ENCODE data around the gene RHOH. TPM values are rescaled to one million over a fixed set of nuclear protein-coding genes. Genes with fewer than 3 reads are reported as not detected.

The RHOH gene
- total RNA-seq, 4 donors from 2014 or later, result 0.91 to 3.5 (median 1.5) TPM

GRCh38 chr4:40185830-40186664 is 10.8 kb upstream of the RHOH start:
- Histone ChIP-seq H3K4me3 (no peak overlapping the region), H3K36me3 (no peaks in the 10 kb centered on the region), H3K27ac (no peak overlapping the region), H3K4me1 (no peaks in the 10 kb centered on the region), H3K9me3 (no peaks in the 10 kb centered on the region), H3K27me3 (no peaks in the 10 kb centered on the region)
- TF ChIP-seq POLR2AphosphoS5 (IDR thresholded peaks at IDR 0.05) (no peak), CTCF (IDR thresholded peaks at IDR 0.05) (no peak), POLR2A (IDR thresholded peaks at IDR 0.05) (no peak), EP300 (IDR thresholded peaks at IDR 0.05) (no peak)
- DNase-seq (ENCODE audit: low spot score in 2 of 2), result no peak
- WGBS, result 80% methylated on average over 5 of the region's 5 CpGs

DNA sequence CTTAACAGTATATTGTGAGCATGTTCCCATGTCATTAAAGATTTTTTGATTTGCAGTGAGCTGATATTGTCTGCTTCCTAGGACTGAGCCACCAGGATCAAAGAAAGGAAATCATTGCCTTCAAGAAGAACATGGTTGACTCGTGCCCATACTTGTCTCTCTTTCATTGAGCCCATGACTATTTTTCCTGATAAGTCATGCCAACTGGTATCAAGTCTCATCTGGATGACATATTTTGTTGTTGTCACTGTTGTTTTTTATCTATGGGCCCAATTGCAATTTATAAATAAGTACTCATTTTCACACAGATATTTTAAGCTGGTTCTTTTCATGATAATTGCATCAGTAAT is 10.2 kb upstream of the RHOH start:
- Histone ChIP-seq H3K27me3 (no peaks in the 10 kb centered on the region), H3K4me1 (no peaks in the 10 kb centered on the region), H3K9me3 (no peaks in the 10 kb centered on the region), H3K36me3 (no peaks in the 10 kb centered on the region), H3K27ac (no peak overlapping the region), H3K4me3 (no peak overlapping the region)
- TF ChIP-seq POLR2AphosphoS5 (IDR thresholded peaks at IDR 0.05), result no peak
- no peak for TF ChIP-seq POLR2A (IDR thresholded peaks at IDR 0.05)
- TF ChIP-seq EP300 (IDR thresholded peaks at IDR 0.05), result no peak
- no peak for DNase-seq (ENCODE audit: low spot score in 2 of 2)
- 67% methylated on average over 1 of the region's 1 CpG for WGBS

DNA sequence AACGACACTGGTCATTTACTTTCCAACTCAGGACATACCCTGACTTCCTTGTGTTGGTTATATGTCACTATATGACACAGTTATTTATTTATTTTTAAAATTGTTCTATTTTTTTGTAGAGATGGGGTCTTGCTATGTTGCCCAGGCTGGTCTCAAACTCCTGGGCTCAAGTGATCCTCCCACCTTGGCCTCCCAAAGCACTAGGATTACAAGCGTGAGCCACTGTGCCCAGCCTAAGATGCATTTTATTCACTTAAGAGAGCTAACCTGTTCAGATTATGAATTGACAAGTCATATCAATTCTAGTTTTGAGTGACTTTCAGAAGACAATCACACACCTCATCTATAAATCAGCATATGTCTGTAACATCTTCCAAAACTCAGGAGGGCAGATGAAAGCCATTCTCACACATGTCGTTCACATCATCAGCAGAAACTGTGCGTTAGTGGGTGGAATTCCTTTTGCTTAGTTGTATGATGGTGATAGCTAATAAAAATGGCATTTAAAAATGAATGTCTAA is 9.4 kb upstream of the RHOH start:
- TF ChIP-seq EP300 (IDR thresholded peaks at IDR 0.05) (no peak), CTCF (IDR thresholded peaks at IDR 0.05) (no peak), POLR2AphosphoS5 (IDR thresholded peaks at IDR 0.05) (no peak), POLR2A (IDR thresholded peaks at IDR 0.05) (no peak)
- Histone ChIP-seq H3K36me3 (no peaks in the 10 kb centered on the region), H3K9me3 (no peaks in the 10 kb centered on the region), H3K27ac (no peak overlapping the region), H3K4me3 (no peak overlapping the region), H3K4me1 (no peaks in the 10 kb centered on the region), H3K27me3 (no peaks in the 10 kb centered on the region)
- DNase-seq (ENCODE audit: low spot score in 2 of 2), result no peak
- 83% methylated on average over 4 of the region's 4 CpGs for WGBS

GRCh38 chr4:40190019-40190418 is 6.8 kb upstream of the RHOH start:
- Histone ChIP-seq H3K4me1 (no peaks in the 10 kb centered on the region), H3K36me3 (no peaks in the 10 kb centered on the region), H3K27ac (no peak overlapping the region), H3K27me3 (no peaks in the 10 kb centered on the region), H3K9me3 (no peaks in the 10 kb centered on the region), H3K4me3 (no peak overlapping the region)
- 82% methylated on average over 5 of the region's 5 CpGs for WGBS
- DNase-seq (ENCODE audit: low spot score in 2 of 2), result no peak
- TF ChIP-seq POLR2A (IDR thresholded peaks at IDR 0.05) (no peak), CTCF (IDR thresholded peaks at IDR 0.05) (no peak), EP300 (IDR thresholded peaks at IDR 0.05) (no peak), POLR2AphosphoS5 (IDR thresholded peaks at IDR 0.05) (no peak)

- no peak overlapping the region for H3K27ac ChIP-seq
- 87% methylated on average over 5 of the region's 5 CpGs for WGBS
Measured at GRCh38 chr4:40190465-40190864, 6.4 kb upstream of the RHOH start.

More at GRCh38 chr4:40190465-40190864, 6.4 kb upstream of the RHOH start:
- H3K9me3 ChIP-seq, result no peaks in the 10 kb centered on the region
- TF ChIP-seq EP300 (IDR thresholded peaks at IDR 0.05) (no peak), CTCF (IDR thresholded peaks at IDR 0.05) (no peak), POLR2A (IDR thresholded peaks at IDR 0.05) (no peak), POLR2AphosphoS5 (IDR thresholded peaks at IDR 0.05) (no peak)
- H3K4me1 ChIP-seq, result no peaks in the 10 kb centered on the region
- no peaks in the 10 kb centered on the region for H3K27me3 ChIP-seq
- no peak overlapping the region for H3K4me3 ChIP-seq
- no peaks in the 10 kb centered on the region for H3K36me3 ChIP-seq
- DNase-seq (ENCODE audit: low spot score in 2 of 2), result no peak

All from suprapubic skin (tissue), 4 donors.